Heart left ventricle (tissue), 16 donors: ENCODE data around the gene RPS2. TPM values are rescaled to one million over a fixed set of nuclear protein-coding genes. Genes with fewer than 3 reads are reported as not detected.
A peak's percentile ranks its signal among the peaks of the same experiment; 100 is the strongest.

Experiments
- ATAC-seq, 4 donors: fragments of 200-7000 bp; cut with Tn5 transposase; one replicate each; pipeline ENCODE4 v1.9.1; 2020 to 2022; ENCODE audit warnings: moderate library complexity in 4 of 4, mild to moderate bottlenecking in 3 of 4, moderate number of reproducible peaks in 1 of 4
- DNase-seq, 5 donors: peaks; one replicate each; pipeline ENCODE4 v3.0.0-alpha.2; 2020
- H3K27ac ChIP-seq, 12 donors: fragments of 200-600 bp; sonication (generic) in 4 of 12; one replicate each; pipeline versions ENCODE4 v1.5.0 to v1.8.0; 2016 to 2022; ENCODE audit warnings: mild to moderate bottlenecking in 2 of 12
- H3K27me3 ChIP-seq, 9 donors: fragments of 200-600 bp; sonication (generic) in 2 of 9; one replicate each; pipeline versions ENCODE4 v1.5.1 to v1.8.0; 2016 to 2022; ENCODE audit warnings: mild to moderate bottlenecking in 3 of 9
- H3K36me3 ChIP-seq, 9 donors: fragments of 200-600 bp; sonication (generic) in 2 of 9; one replicate each; pipeline versions ENCODE4 v1.5.0 to v1.8.0; 2018 to 2022; ENCODE audit warnings: mild to moderate bottlenecking in 2 of 9
- H3K4me1 ChIP-seq, 12 donors: fragments of 200-600 bp; sonication (generic) in 4 of 12; one replicate each; pipeline versions ENCODE4 v1.5.0 to v1.8.0; 2016 to 2022; ENCODE audit warnings: mild to moderate bottlenecking in 3 of 12
- H3K4me3 ChIP-seq, 12 donors: fragments of 200-600 bp; sonication (generic) in 4 of 12; one replicate each; pipeline versions ENCODE4 v1.5.0 to v1.8.0; 2017 to 2022; ENCODE audit warnings: mild to moderate bottlenecking in 9 of 12, moderate library complexity in 4 of 12
- H3K9me3 ChIP-seq, 12 donors: fragments of 200-600 bp; sonication (generic) in 4 of 12; one replicate each; pipeline versions ENCODE4 v1.5.0 to v1.8.0; 2016 to 2022; ENCODE audit warnings: mild to moderate bottlenecking in 1 of 12
- POLR2A ChIP-seq, 2 donors: fragments of 450-650 bp; IDR thresholded peaks; one replicate each; pipeline ENCODE4 v1.6.1; 2017; ENCODE audit warnings: antibody characterized with exemption in 2 of 2, mild to moderate bottlenecking in 2 of 2, moderate library complexity in 2 of 2
- WGBS, 4 donors: extraction: QIAGEN DNeasy Blood & Tissue Kit in 2 of 4; methylation state at CpG; one replicate each; pipeline versions ENCODE4 v1.1.5 to v1.1.7; 2013 to 2018; 5-methylcytosine and 5-hydroxymethylcytosine counted together
- intact Hi-C, 10 donors: fragments of 100-400 bp; cut with DNase I; formaldehyde crosslinking; loops; one replicate each; pipeline versions ENCODE4 v1.11.1 to v1.14.2; 2022
- polyA plus RNA-seq, 2 donors: library from polyadenylated mRNA; stranded (reverse); fragments of 200-250 nt; gene quantifications; one replicate each; pipeline ENCODE4 v1.2.3, GENCODE V29; 2013
- total RNA-seq, 9 donors: library from RNA; depleted of rRNA in 2 of 9; stranded (reverse); fragments of >200 nt in 2 of 9; fragmentation: NEBNext Ultra II Directional in 3 of 9; extraction: Animal tissue kit (Norgen Biotek cat#: 25700) in 3 of 9; gene quantifications; one replicate each; pipeline versions ENCODE4 v1.1.0 to v1.2.4, GENCODE V29; 2016 to 2023
- TF ChIP-seq, protein P1 (sequence below), 12 donors: fragments of 200-600 bp; sonication (generic) in 4 of 12; IDR thresholded peaks; one replicate each; pipeline versions ENCODE4 v1.5.0 to v1.8.0; 2018 to 2022; ENCODE audit warnings: antibody characterized with exemption in 12 of 12, mild to moderate bottlenecking in 5 of 12
- donor health status: ischemic (EF 13 %, LVEDD 7.1; RV severe dilation, severe dysfunction).
- donor health status: healthy with polysubstance abuse.
- donor health status: DM: no; HTN: yes; CAD: no.
- donor health status: DM: no; HTN: no; CAD: no.
- donor health status: ischemic (EF 25% LVEDD 6.9; RV normal size, moderate dysfunction).
- donor health status: ischemic (EF 25% LVEDD 5.7; RV mildly dilated, moderate dysfunction).
- donor health status: healthy.
- donor health status: DM: yes; HTN: yes; CAD: no.
- donor health status: ischemic (EF 35%, LVEDD 5.7; RV mildly dilated, moderate dysfunction).
- donor health status: nonischemic (EF 11% LVEDD 7.7; RV severe dilation, severe dysfunction).
- donor health status: DM: yes; HTN: yes; CAD: no.
- donor health status: PGD.
- donor health status: ischemic (EF 29% LVEDD 5.4; RV normal size, mild dysfunction).
- donor health status: nonischemic (EF 23%, LVEDD 6.1; RV moderate dilation, normal function).

The RPS2 gene
- total and polyA plus RNA-seq, 11 donors: 673 to 2,484 (median 1,002) TPM

DNA sequence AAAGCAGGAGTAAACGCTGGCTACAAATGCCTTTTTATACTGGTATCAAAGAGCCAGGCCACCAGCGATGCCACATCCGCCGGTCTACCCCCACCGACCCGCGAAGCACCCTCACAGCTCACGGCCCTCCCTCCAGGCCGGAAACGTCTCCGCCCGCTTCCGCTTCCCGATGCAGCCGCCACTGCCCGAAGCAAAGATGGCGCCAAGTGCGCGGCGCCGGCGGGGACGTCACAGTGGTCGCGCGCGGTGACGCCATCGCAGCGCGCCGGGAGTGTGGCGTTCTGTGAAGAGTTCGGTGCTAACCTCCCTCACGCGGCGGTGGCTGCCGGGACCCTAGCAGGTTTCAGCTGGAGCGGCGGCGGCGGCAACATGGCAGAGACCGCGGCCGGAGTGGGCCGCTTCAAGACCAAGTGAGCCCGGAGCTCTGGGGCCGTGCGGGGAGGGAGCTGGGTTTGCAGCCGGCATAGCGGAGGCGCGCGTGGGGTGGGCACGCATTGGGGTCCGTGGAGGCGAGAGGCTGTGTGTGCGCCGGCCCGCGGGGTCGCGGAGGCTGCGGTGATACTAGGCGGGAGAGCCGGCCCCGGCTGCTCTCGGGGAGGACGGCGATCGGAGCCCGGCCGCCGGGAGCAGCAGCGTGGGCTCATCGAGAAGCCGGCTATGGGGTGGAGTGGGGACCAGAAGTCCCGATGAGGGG is 7.3 kb upstream of the RPS2 start, which contains the start of gene TBL3:
Gene TBL3, plus strand, starts transcription at position 258 of the 694 bp plus-strand sequence. Its CDS starts 112 bp downstream, at position 370.
- peak; percentile 54 to 90 for TF ChIP-seq POLR2A (IDR thresholded peaks at IDR 0.05)
- TF ChIP-seq, protein P1, sequence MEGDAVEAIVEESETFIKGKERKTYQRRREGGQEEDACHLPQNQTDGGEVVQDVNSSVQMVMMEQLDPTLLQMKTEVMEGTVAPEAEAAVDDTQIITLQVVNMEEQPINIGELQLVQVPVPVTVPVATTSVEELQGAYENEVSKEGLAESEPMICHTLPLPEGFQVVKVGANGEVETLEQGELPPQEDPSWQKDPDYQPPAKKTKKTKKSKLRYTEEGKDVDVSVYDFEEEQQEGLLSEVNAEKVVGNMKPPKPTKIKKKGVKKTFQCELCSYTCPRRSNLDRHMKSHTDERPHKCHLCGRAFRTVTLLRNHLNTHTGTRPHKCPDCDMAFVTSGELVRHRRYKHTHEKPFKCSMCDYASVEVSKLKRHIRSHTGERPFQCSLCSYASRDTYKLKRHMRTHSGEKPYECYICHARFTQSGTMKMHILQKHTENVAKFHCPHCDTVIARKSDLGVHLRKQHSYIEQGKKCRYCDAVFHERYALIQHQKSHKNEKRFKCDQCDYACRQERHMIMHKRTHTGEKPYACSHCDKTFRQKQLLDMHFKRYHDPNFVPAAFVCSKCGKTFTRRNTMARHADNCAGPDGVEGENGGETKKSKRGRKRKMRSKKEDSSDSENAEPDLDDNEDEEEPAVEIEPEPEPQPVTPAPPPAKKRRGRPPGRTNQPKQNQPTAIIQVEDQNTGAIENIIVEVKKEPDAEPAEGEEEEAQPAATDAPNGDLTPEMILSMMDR (IDR thresholded peaks at IDR 0.05): no peak
- H3K4me3 ChIP-seq: peak within 1 kb of the TSS; percentile 76 to 100 (median 96)
- H3K4me1 ChIP-seq: peaks cover 0 to 29% (median 20%) of the 10 kb centered on the region in 12 donors
- H3K9me3 ChIP-seq: no peaks in the 10 kb centered on the region
- peak; percentile 94 to 97 (median 95) for DNase-seq
- peaks cover 0 to 31% (median 0%) of the 10 kb centered on the region in 9 donors for H3K27me3 ChIP-seq
- H3K36me3 ChIP-seq: peaks cover 0 to 30% (median 27%) of the 10 kb centered on the region in 9 donors
- peak; percentile 91 to 98 (median 94) for ATAC-seq
- intact Hi-C loops: no loop called here
- H3K27ac ChIP-seq: peak within 1 kb of the TSS; percentile 67 to 95 (median 92)
- 0 to 1% (median 1%) methylated on average over 42 to 78 of the region's 78 CpGs for WGBS, 4 donors

DNA sequence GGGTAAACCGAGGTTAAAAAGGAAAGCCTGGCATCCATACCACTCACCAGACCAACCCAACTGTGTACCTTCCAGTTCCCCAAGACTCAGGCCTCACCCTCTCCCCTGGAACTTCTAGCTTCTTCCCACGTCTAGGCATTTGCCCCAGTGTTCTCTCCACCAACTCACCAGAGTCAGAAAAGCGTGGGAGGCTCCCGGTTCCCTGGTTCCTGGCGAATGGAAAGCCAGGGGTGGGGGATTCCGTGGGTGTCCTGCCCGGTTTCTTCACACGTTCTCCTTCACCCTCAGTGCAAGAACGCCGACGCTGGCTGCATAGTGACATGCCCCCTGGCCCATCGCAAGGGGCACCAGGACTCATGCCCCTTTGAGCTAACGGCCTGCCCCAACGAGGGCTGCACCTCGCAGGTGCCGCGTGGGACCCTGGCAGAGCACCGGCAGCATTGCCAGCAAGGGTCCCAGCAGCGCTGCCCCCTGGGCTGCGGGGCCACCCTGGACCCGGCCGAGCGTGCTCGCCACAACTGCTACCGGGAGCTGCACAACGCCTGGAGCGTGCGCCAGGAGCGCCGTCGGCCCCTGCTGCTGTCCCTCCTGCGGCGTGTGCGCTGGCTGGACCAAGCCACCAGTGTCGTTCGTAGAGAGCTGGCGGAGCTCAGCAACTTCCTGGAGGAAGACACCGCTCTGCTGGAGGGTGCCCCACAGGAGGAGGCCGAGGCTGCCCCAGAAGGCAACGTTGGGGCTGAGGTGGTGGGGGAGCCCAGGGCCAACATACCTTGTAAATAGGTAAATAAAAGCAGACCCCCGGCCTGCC is 3.7 kb upstream of the RPS2 start:
- H3K4me1 ChIP-seq: peaks cover 0 to 42% (median 32%) of the 10 kb centered on the region in 12 donors
- ATAC-seq (no peak), DNase-seq (no peak)
- no peaks in the 10 kb centered on the region for H3K27me3 ChIP-seq
- no peaks in the 10 kb centered on the region for H3K9me3 ChIP-seq
- no peak for TF ChIP-seq POLR2A (IDR thresholded peaks at IDR 0.05)
- TF ChIP-seq, protein P1 (IDR thresholded peaks at IDR 0.05): no peak
- intact Hi-C loops: no loop called here
- peaks cover 0 to 8% (median 5%) of the 10 kb centered on the region in 9 donors for H3K36me3 ChIP-seq
- H3K4me3 ChIP-seq: no peak overlapping the region
- WGBS, 4 donors: 88 to 91% (median 89%) methylated on average over 34 to 41 of the region's 41 CpGs
- no peak overlapping the region for H3K27ac ChIP-seq

DNA sequence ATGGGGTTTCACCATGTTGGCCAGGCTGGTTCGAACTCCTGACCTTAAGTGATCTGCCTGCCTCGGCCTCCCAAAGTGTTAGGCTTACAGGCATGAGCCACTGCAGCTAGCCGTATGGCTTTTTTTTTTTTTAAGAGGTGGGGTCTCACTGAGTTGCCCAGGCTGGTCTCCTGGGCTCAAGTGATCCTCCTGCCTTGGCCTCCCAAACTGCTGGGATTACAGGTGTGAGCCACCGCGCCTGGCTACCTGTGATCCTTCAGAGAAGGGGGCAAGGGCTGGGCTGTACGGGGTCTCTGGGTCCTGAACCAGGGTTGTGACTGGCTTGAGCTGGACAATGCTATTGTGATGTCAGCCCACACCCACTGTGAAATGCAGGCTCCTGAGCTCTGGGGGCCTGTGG is 1.8 kb upstream of the RPS2 start, which contains the start of gene RNF151:
Gene RNF151, plus strand, starts transcription at position 397 of the 400 bp plus-strand sequence. CDS start 26 bp downstream, outside the sequence.
- peak within 1 kb of the TSS in 5 of 12 donors; percentile 95 to 99 (median 97) for H3K27ac ChIP-seq
- DNase-seq (no peak), ATAC-seq (no peak)
- H3K9me3 ChIP-seq: no peaks in the 10 kb centered on the region
- H3K4me1 ChIP-seq: peaks cover 0 to 40% (median 27%) of the 10 kb centered on the region in 12 donors
- H3K4me3 ChIP-seq: peak within 1 kb of the TSS in 11 of 12 donors; percentile 65 to 100 (median 87)
- intact Hi-C loops: no loop called here
- whole genome bisulfite sequencing, 4 donors: 93 to 96% (median 95%) methylated on average over 5 to 6 of the region's 6 CpGs
- peaks cover 0 to 27% (median 24%) of the 10 kb centered on the region in 9 donors for H3K36me3 ChIP-seq
- TF ChIP-seq, protein P1 (IDR thresholded peaks at IDR 0.05): no peak
- no peak for TF ChIP-seq POLR2A (IDR thresholded peaks at IDR 0.05)
- H3K27me3 ChIP-seq: no peaks in the 10 kb centered on the region
